IPS-18c (cell line): ENCODE data around the gene COL20A1.
"Not testable (repeated sequence)": the region's sequence is repeated elsewhere in the genome, so short reads cannot be mapped to it uniquely, and the experiment has no call there.

Source experiments
- H3K4me3 ChIP-seq: 2 replicates; pipeline ENCODE4 v1.7.0; 2013; ENCODE audit warnings: low read depth, mild to moderate bottlenecking, low read length, moderate library complexity; ENCODE audit not compliant: insufficient read depth
- H3K9me3 ChIP-seq: one replicate; pipeline ENCODE4 v1.6.1; 2013; ENCODE audit warnings: mild to moderate bottlenecking, low read length, moderate library complexity; ENCODE audit not compliant: control insufficient read depth, insufficient read depth

COL20A1 gene

GRCh38 chr20:63292904-63293303 lies at the start of gene COL20A1:
COL20A1 (plus strand) TSS chr20:63293186; CDS start chr20:63295108, 1,922 bp downstream.
- Histone ChIP-seq H3K9me3 (no peaks in the 10 kb centered on the region), H3K4me3 (no peak within 1 kb of the TSS)

GRCh38 chr20:63243604-63244247 lies 49.3 kb upstream of the COL20A1 start:
- Histone ChIP-seq H3K4me3 (no peak overlapping the region), H3K9me3 (no peaks in the 10 kb centered on the region)

- no peaks in the 10 kb centered on the region for H3K9me3 ChIP-seq
- H3K4me3 ChIP-seq, result no peak overlapping the region
Measured at GRCh38 chr20:63244468-63244867, 48.5 kb upstream of the COL20A1 start.

- Histone ChIP-seq H3K9me3 (no peaks in the 10 kb centered on the region), H3K4me3 (no peak overlapping the region)
Measured at GRCh38 chr20:63246490-63247288, 46.3 kb upstream of the COL20A1 start.

- Histone ChIP-seq H3K4me3 (no peak overlapping the region), H3K9me3 (no peaks in the 10 kb centered on the region)
Measured at GRCh38 chr20:63247671-63248228, 45.2 kb upstream of the COL20A1 start.

GRCh38 chr20:63248835-63249591 lies 44.0 kb upstream of the COL20A1 start:
- no peak overlapping the region for H3K4me3 ChIP-seq
- no peaks in the 10 kb centered on the region for H3K9me3 ChIP-seq

GRCh38 chr20:63249891-63250290 lies 43.1 kb upstream of the COL20A1 start:
- Histone ChIP-seq H3K9me3 (no peaks in the 10 kb centered on the region), H3K4me3 (no peak overlapping the region)

GRCh38 chr20:63251350-63251749 lies 41.6 kb upstream of the COL20A1 start:
- H3K9me3 ChIP-seq, H3K4me3 ChIP-seq: not testable (repeated sequence)

GRCh38 chr20:63252284-63252711 lies 40.7 kb upstream of the COL20A1 start:
- Histone ChIP-seq H3K4me3 (no peak overlapping the region), H3K9me3 (peaks cover 3% of the 10 kb centered on the region)

GRCh38 chr20:63253065-63253437 lies 39.9 kb upstream of the COL20A1 start:
- peaks cover 3% of the 10 kb centered on the region for H3K9me3 ChIP-seq
- H3K4me3 ChIP-seq, result peak overlapping the region; percentile 62

GRCh38 chr20:63253438-63254231 lies 39.4 kb upstream of the COL20A1 start:
- Histone ChIP-seq H3K9me3 (peaks cover 3% of the 10 kb centered on the region), H3K4me3 (peak overlapping the region; percentile 62)

GRCh38 chr20:63254232-63254605 lies 38.8 kb upstream of the COL20A1 start, which contains the start of gene NKAIN4:
NKAIN4 (minus strand) TSS chr20:63254463; CDS start chr20:63254450, 13 bp downstream.
- peak within 1 kb of the TSS; percentile 62 for H3K4me3 ChIP-seq
- H3K9me3 ChIP-seq, result peaks cover 3% of the 10 kb centered on the region

GRCh38 chr20:63254606-63255384 lies 38.2 kb upstream of the COL20A1 start:
- Histone ChIP-seq H3K9me3 (peaks cover 3% of the 10 kb centered on the region), H3K4me3 (peak overlapping the region; percentile 55)

- peaks cover 3% of the 10 kb centered on the region for H3K9me3 ChIP-seq
- H3K4me3 ChIP-seq, result no peak overlapping the region
Measured at GRCh38 chr20:63255931-63256704, 36.9 kb upstream of the COL20A1 start.

GRCh38 chr20:63256954-63257353 lies 36.0 kb upstream of the COL20A1 start:
- no peak overlapping the region for H3K4me3 ChIP-seq
- H3K9me3 ChIP-seq, result peaks cover 3% of the 10 kb centered on the region
